ENCODE measurements around the gene FOXD3.

- TF ChIP-seq YY1 (IDR thresholded peaks at IDR 0.05; ENCODE audit: insufficient read depth, insufficient read length), result no peak
- no peak for TF ChIP-seq ZNF274 (IDR thresholded peaks at IDR 0.05; ENCODE audit: low read depth, low read length)
Measured at GRCh38 chr1:63325279-63325985, 3.1 kb downstream of the FOXD3 start.
